CD14-positive monocyte (primary cell): Measurements from ENCODE around the gene WDR17. TPM values are rescaled to one million over a fixed set of nuclear protein-coding genes. Genes with fewer than 3 reads are reported as not detected.

Experiments used
- DNase-seq, 3 donors: peaks; one replicate each; pipeline ENCODE4 v3.0.0-alpha.2; 2011 to 2022
- H2AFZ ChIP-seq: 2 replicates; pipeline ENCODE4 v1.6.0; 2012; ENCODE audit warnings: mild to moderate bottlenecking, low read depth, low read length, inconsistent platforms; ENCODE audit not compliant: insufficient read depth, poor library complexity, severe bottlenecking
- H3K27ac ChIP-seq, 2 donors: 1 replicate in 1 of 2; 2 replicates in 1 of 2; pipeline ENCODE4 v1.5.1; 2012 to 2013; ENCODE audit warnings: low read length in 2 of 2, control low read depth in 1 of 2, inconsistent platforms in 1 of 2, low read depth in 1 of 2, mild to moderate bottlenecking in 1 of 2
- H3K27me3 ChIP-seq, 2 donors: one replicate each; pipeline versions ENCODE4 v1.6.0 to v1.6.1; 2011 to 2013; ENCODE audit warnings: low read length in 2 of 2; ENCODE audit not compliant: control insufficient read depth in 2 of 2, insufficient read depth in 2 of 2
- H3K36me3 ChIP-seq, 2 donors: replicated peaks in 1 of 2; 1 replicate in 1 of 2; 2 replicates in 1 of 2; pipeline versions ENCODE4 v1.5.1 to v1.6.1; 2012 to 2013; ENCODE audit warnings: low read length in 2 of 2, control low read depth in 1 of 2, inconsistent platforms in 1 of 2, mild to moderate bottlenecking in 1 of 2; ENCODE audit not compliant: insufficient read depth in 2 of 2, control insufficient read depth in 1 of 2
- H3K4me1 ChIP-seq, 2 donors: 1 replicate in 1 of 2; 2 replicates in 1 of 2; pipeline versions ENCODE4 v1.5.1 to v1.6.1; 2012 to 2013; ENCODE audit warnings: low read length in 2 of 2, control low read depth in 1 of 2, inconsistent platforms in 1 of 2, mild to moderate bottlenecking in 1 of 2, moderate library complexity in 1 of 2; ENCODE audit not compliant: insufficient read depth in 2 of 2, control insufficient read depth in 1 of 2
- H3K4me2 ChIP-seq: replicated peaks from 2 replicates; pipeline ENCODE3; 2012; ENCODE audit warnings: low read length, moderate library complexity, mild to moderate bottlenecking; ENCODE audit not compliant: poor library complexity, severe bottlenecking; ENCODE audit errors: extremely low read depth
- H3K4me3 ChIP-seq, 3 experiments: fragments of 200-600 bp in 1 of 3; sonication (generic) in 1 of 3; replicated peaks in 1 of 3; 1 replicate in 2 of 3; 2 replicates in 1 of 3; pipeline ENCODE4 v1.5.1; 2011 to 2013; ENCODE audit warnings: low read length in 3 of 3, mild to moderate bottlenecking in 3 of 3, control low read depth in 2 of 3, low read depth in 2 of 3, inconsistent platforms in 1 of 3, moderate library complexity in 1 of 3
- H3K79me2 ChIP-seq: 2 replicates; pipeline ENCODE4 v1.6.0; 2012; ENCODE audit warnings: mild to moderate bottlenecking, control low read depth, inconsistent platforms, low read length, moderate library complexity; ENCODE audit not compliant: insufficient read depth
- H3K9ac ChIP-seq: 2 replicates; pipeline ENCODE4 v1.6.0; 2017; ENCODE audit warnings: low read length, mild to moderate bottlenecking; ENCODE audit not compliant: insufficient read depth, poor library complexity, severe bottlenecking
- H3K9me3 ChIP-seq, 2 donors: replicated peaks in 1 of 2; 1 replicate in 1 of 2; 2 replicates in 1 of 2; pipeline versions ENCODE4 v1.5.1 to v1.6.1; 2012 to 2013; ENCODE audit warnings: low read length in 2 of 2, control low read depth in 1 of 2; ENCODE audit not compliant: control insufficient read depth in 1 of 2, insufficient read depth in 1 of 2
- H4K20me1 ChIP-seq: 2 replicates; pipeline ENCODE4 v1.6.0; 2012; ENCODE audit warnings: mild to moderate bottlenecking, low read length, control low read depth, moderate library complexity; ENCODE audit not compliant: insufficient read depth
- H3K27ac Mint-ChIP-seq, 7 donors: one replicate each; pipeline ENCODE4 v1.8.0; 2020; ENCODE audit warnings: mild to moderate bottlenecking in 7 of 7, mixed read lengths in 7 of 7, moderate library complexity in 6 of 7, inconsistent platforms in 2 of 7
- H3K27me3 Mint-ChIP-seq, 3 donors: one replicate each; pipeline ENCODE4 v1.8.0; 2021 to 2022; ENCODE audit warnings: low read depth in 3 of 3, mild to moderate bottlenecking in 3 of 3, mixed read lengths in 3 of 3, moderate library complexity in 3 of 3, inconsistent platforms in 1 of 3
- H3K36me3 Mint-ChIP-seq, 2 donors: one replicate each; pipeline ENCODE4 v1.8.0; 2020; ENCODE audit warnings: mixed read lengths in 2 of 2, inconsistent platforms in 1 of 2, mild to moderate bottlenecking in 1 of 2
- H3K4me1 Mint-ChIP-seq: one replicate; pipeline ENCODE4 v1.8.0; 2020; ENCODE audit warnings: mild to moderate bottlenecking, mixed read lengths
- H3K4me3 Mint-ChIP-seq, 2 donors: one replicate each; pipeline ENCODE4 v1.8.0; 2020; ENCODE audit warnings: mild to moderate bottlenecking in 2 of 2, mixed read lengths in 2 of 2, moderate library complexity in 1 of 2
- H3K9me3 Mint-ChIP-seq, 7 donors: one replicate each; pipeline ENCODE4 v1.8.0; 2020 to 2022; ENCODE audit warnings: mixed read lengths in 7 of 7, mild to moderate bottlenecking in 6 of 7, moderate library complexity in 6 of 7, inconsistent platforms in 2 of 7
- CTCF ChIP-seq: fragments of 200-600 bp; IDR thresholded peaks from one replicate; pipeline ENCODE4 v1.8.0; 2022; ENCODE audit warnings: antibody characterized with exemption, mild to moderate bottlenecking
- WGBS: methylation state at CpG from one replicate; pipeline ENCODE4 v1.1.5; 2013; ENCODE audit warnings: missing lambda C conversion rate; ENCODE audit not compliant: insufficient coverage; 5-methylcytosine and 5-hydroxymethylcytosine counted together
- intact Hi-C, 2 donors: fragments of 100-400 bp; cut with micrococcal nuclease; formaldehyde crosslinking; loops; one replicate each; pipeline versions ENCODE4 v1.15.0 to v1.15.1; 2023
- polyA plus RNA-seq, 3 donors: library from polyadenylated mRNA; depleted of rRNA in 1 of 3; unstranded in 2 of 3; stranded (reverse) in 1 of 3; fragments of 300-500 nt in 2 of 3; fragments of >200 nt in 1 of 3; fragmentation: Illumina TruSeq in 2 of 3; gene quantifications; 1 replicate in 2 of 3; 2 replicates in 1 of 3; pipeline ENCODE4 v1.2.3, GENCODE V29; 2012 to 2021

WDR17 gene
- polyA plus RNA-seq, 3 donors, result 0.22 to 2.1 (median 1.1) TPM

- Histone ChIP-seq H3K4me1 (peaks cover 10 to 12% of the 10 kb centered on the region in 2 donors), H3K4me2 (no peak overlapping the region), H3K36me3 (no peaks in the 10 kb centered on the region), H4K20me1 (no peaks in the 10 kb centered on the region), H2AFZ (peak overlapping the region; percentile 20), H3K27ac (no peak overlapping the region), H3K79me2 (no peaks in the 10 kb centered on the region), H3K4me3 (no peak overlapping the region), H3K9me3 (no peaks in the 10 kb centered on the region), H3K9ac (no peak overlapping the region), H3K27me3 (peaks cover 3 to 6% of the 10 kb centered on the region in 2 donors)
- no peak for TF ChIP-seq CTCF
- no peak for DNase-seq
- Mint-ChIP-seq H3K36me3 (no peaks in the 10 kb centered on the region), H3K27me3 (peaks cover 0 to 9% (median 4%) of the 10 kb centered on the region in 3 donors), H3K4me3 (peak overlapping the region in 1 of 2 donors; percentile 54), H3K4me1 (peaks cover 18% of the 10 kb centered on the region), H3K27ac (no peak overlapping the region), H3K9me3 (no peaks in the 10 kb centered on the region)
- intact Hi-C loops, result loop anchor here in 1 of 2 donors (2.0 kb wide), 1 partner anchor 125 kb away; the partner anchor contains the start of gene SPCS3
- WGBS, result no CpG with 5 or more reads among the region's 3 CpGs
Measured at GRCh38 chr4:176193938-176194337, 128.3 kb downstream of the WDR17 start.

DNA sequence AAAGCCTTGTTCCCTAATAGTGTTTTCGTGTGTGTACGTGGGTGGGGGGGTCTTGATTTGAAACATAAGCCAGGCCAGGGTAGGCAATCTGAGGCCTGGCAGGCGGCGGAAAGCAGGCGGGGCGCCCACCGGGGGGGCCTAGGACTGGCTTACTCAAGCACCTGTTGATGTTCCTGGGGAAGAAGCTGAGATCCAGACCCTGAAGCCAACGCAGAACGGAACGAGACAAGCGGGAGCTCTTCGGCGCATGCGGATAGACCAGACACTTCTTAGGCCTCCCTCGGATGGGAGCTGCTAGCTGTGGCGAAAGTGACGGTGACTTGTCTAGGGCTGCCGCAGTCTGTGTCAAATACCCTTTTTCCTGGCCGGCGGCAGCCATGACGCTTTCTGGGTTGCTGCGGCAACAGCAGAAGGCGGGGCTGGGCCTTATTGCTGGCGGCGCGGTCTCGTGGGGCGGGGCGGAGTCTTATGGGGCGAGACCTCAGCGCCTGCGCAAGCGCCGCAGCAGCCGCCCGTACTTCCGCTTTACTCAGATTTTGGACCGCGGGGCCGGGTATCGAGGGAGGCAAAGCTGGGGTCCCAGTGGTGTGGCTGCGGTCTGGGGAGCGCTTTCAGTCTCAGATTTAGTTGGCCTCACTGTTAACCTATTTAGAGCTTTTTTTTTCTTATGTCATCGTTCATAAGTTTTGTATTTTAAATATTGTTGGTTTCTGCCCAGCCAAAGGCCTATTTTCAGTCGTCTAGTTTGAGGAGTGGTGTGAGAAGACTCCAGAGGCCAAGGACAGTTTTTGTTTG, 129.7 kb downstream of the WDR17 start, which contains the start of gene SPATA4:
Gene SPATA4, minus strand, starts transcription at position 402 of the 795 bp plus-strand sequence. Its CDS starts 23 bp downstream, at position 379.
- H3K36me3 Mint-ChIP-seq, result no peaks in the 10 kb centered on the region
- WGBS, result under 1% methylated on average over 40 of the region's 45 CpGs

More for the DNA sequence above, 129.7 kb downstream of the WDR17 start, which contains the start of gene SPATA4:
- Mint-ChIP-seq H3K27ac (peak within 1 kb of the TSS; percentile 84 to 95 (median 92)), H3K9me3 (no peaks in the 10 kb centered on the region), H3K27me3 (peaks cover 3 to 13% (median 4%) of the 10 kb centered on the region in 3 donors), H3K4me1 (peaks cover 9% of the 10 kb centered on the region), H3K4me3 (peak within 1 kb of the TSS; percentile 83 to 93)
- H3K9ac ChIP-seq, result peak within 1 kb of the TSS; percentile 51
- no peaks in the 10 kb centered on the region for H4K20me1 ChIP-seq
- no peaks in the 10 kb centered on the region for H3K79me2 ChIP-seq
- H2AFZ ChIP-seq, result peak within 1 kb of the TSS; percentile 79
- peak within 1 kb of the TSS; percentile 28 to 78 (median 62) for H3K4me3 ChIP-seq
- peaks cover 3 to 6% of the 10 kb centered on the region in 2 donors for H3K27me3 ChIP-seq
- TF ChIP-seq CTCF, result no peak
- H3K36me3 ChIP-seq, result no peaks in the 10 kb centered on the region
- H3K4me1 ChIP-seq, result peaks cover 7 to 10% of the 10 kb centered on the region in 2 donors
- peak within 1 kb of the TSS; percentile 17 to 76 for H3K27ac ChIP-seq
- intact Hi-C loops, result loop anchor here (2.0 to 5.0 kb wide), 2 partner anchors 123 to 132 kb away; partner anchors contain the start of gene SPCS3 (in 1 of the 2)
- peak; percentile 91 to 95 (median 93) for DNase-seq
- no peaks in the 10 kb centered on the region for H3K9me3 ChIP-seq
- H3K4me2 ChIP-seq, result peak within 1 kb of the TSS; percentile 86
